GM23338 (cell line): Measurements from ENCODE around the gene UIMC1. TPM values are rescaled to one million over a fixed set of nuclear protein-coding genes. Genes with fewer than 3 reads are reported as not detected.

Experiments
- ATAC-seq: fragments of 200-7000 bp; cut with Tn5 transposase; 3 replicates; pipeline ENCODE4 v1.9.1; 2020
- DNase-seq: peaks from one replicate; pipeline ENCODE4 v3.0.0-alpha.2; 2015; ENCODE audit warnings: low spot score
- H2AFZ ChIP-seq: fragments of 200-600 bp; sonication (generic); 2 replicates; pipeline ENCODE4 v1.8.0; 2016; ENCODE audit warnings: antibody characterized with exemption, mild to moderate bottlenecking, moderate library complexity
- H3F3A ChIP-seq: fragments of 200-600 bp; sonication (generic); replicated peaks from 2 replicates; pipeline ENCODE4 v1.8.0; 2017; ENCODE audit warnings: antibody characterized with exemption, mixed run types, low read depth
- H3K27ac ChIP-seq: fragments of 200-600 bp; sonication (generic); 2 replicates; pipeline ENCODE4 v1.6.1; 2016; ENCODE audit warnings: low read depth
- H3K27me3 ChIP-seq: fragments of 200-600 bp; sonication (generic); 2 replicates; pipeline ENCODE4 v1.8.0; 2016; ENCODE audit warnings: mild to moderate bottlenecking, mixed run types, moderate library complexity; ENCODE audit not compliant: insufficient read depth
- H3K36me3 ChIP-seq: fragments of 200-600 bp; sonication (generic); 2 replicates; pipeline ENCODE4 v1.8.0; 2016; ENCODE audit warnings: mild to moderate bottlenecking; ENCODE audit not compliant: insufficient read depth
- H3K4me1 ChIP-seq: fragments of 200-600 bp; sonication (generic); 2 replicates; pipeline ENCODE4 v1.8.0; 2016; ENCODE audit warnings: mild to moderate bottlenecking, moderate library complexity; ENCODE audit not compliant: insufficient read depth
- H3K4me2 ChIP-seq: fragments of 200-600 bp; sonication (generic); 2 replicates; pipeline ENCODE4 v1.7.1; 2017; ENCODE audit warnings: mixed run types
- H3K4me3 ChIP-seq: fragments of 200-600 bp; sonication (generic); 2 replicates; pipeline ENCODE4 v1.6.1; 2016; ENCODE audit warnings: mixed run types
- H3K79me2 ChIP-seq: fragments of 200-600 bp; sonication (generic); replicated peaks from 2 replicates; pipeline ENCODE4 v1.8.0; 2017; ENCODE audit warnings: mild to moderate bottlenecking; ENCODE audit not compliant: insufficient read depth
- H3K9me2 ChIP-seq: fragments of 200-600 bp; sonication (generic); 2 replicates; pipeline ENCODE4 v1.8.0; 2017; ENCODE audit not compliant: insufficient read depth
- H4K20me1 ChIP-seq: fragments of 200-600 bp; sonication (generic); replicated peaks from 2 replicates; pipeline ENCODE4 v1.8.0; 2017; ENCODE audit warnings: mild to moderate bottlenecking; ENCODE audit not compliant: insufficient read depth
- H3K27ac Mint-ChIP-seq: 2 replicates; pipeline ENCODE4 v1.8.0; 2020; ENCODE audit warnings: inconsistent platforms, mild to moderate bottlenecking, moderate library complexity, mixed read lengths
- H3K27me3 Mint-ChIP-seq: 3 replicates; pipeline ENCODE4 v1.8.0; 2022; ENCODE audit warnings: low read depth, mild to moderate bottlenecking, moderate library complexity, mixed read lengths, inconsistent platforms; ENCODE audit not compliant: insufficient read depth, poor library complexity
- H3K36me3 Mint-ChIP-seq: 3 replicates; pipeline ENCODE4 v1.8.0; 2021; ENCODE audit warnings: low read depth, mild to moderate bottlenecking, inconsistent platforms, moderate library complexity, mixed read lengths
- H3K4me1 Mint-ChIP-seq: 3 replicates; pipeline ENCODE4 v1.8.0; 2020; ENCODE audit warnings: mild to moderate bottlenecking, inconsistent platforms, mixed read lengths
- H3K4me3 Mint-ChIP-seq: 3 replicates; pipeline ENCODE4 v1.8.0; 2021; ENCODE audit warnings: moderate library complexity, mild to moderate bottlenecking, inconsistent platforms, mixed read lengths
- H3K9me3 Mint-ChIP-seq: 3 replicates; pipeline ENCODE4 v1.8.0; 2020; ENCODE audit warnings: moderate library complexity, mild to moderate bottlenecking, inconsistent platforms, mixed read lengths
- ETS1 ChIP-seq: IDR thresholded peaks from 2 replicates; pipeline ENCODE4 v1.6.1; 2016; ENCODE audit warnings: antibody characterized with exemption
- EZH2 ChIP-seq: fragments of 200-600 bp; sonication (generic); IDR thresholded peaks from one replicate; pipeline ENCODE4 v1.8.0; 2017; ENCODE audit warnings: antibody characterized with exemption, mild to moderate bottlenecking, low read depth; ENCODE audit not compliant: unreplicated experiment
- EZH2phosphoT487 ChIP-seq: fragments of 200-600 bp; sonication (generic); IDR thresholded peaks from one replicate; pipeline ENCODE4 v1.8.1; 2018; ENCODE audit warnings: antibody characterized with exemption; ENCODE audit not compliant: unreplicated experiment
- NANOG ChIP-seq: IDR thresholded peaks from 2 replicates; pipeline ENCODE4 v1.6.1; 2016; ENCODE audit warnings: antibody characterized with exemption, borderline replicate concordance
- POLR2AphosphoS5 ChIP-seq: IDR thresholded peaks from 2 replicates; pipeline ENCODE4 v1.6.1; 2016; ENCODE audit warnings: antibody characterized with exemption, low read depth
- polyA plus RNA-seq: library from polyadenylated mRNA; unstranded; fragments of >200 nt; fragmentation: Nextera tagmentation; extraction: Ambion mirVana; gene quantifications from 2 replicates; pipeline ENCODE4 v1.2.1, GENCODE V29; 2016
- total RNA-seq: library from RNA; depleted of rRNA; stranded (reverse); fragments of >200 nt; shearing (Covaris generic); gene quantifications from 2 replicates; pipeline ENCODE4 v1.2.3, GENCODE V29; 2014
- TF ChIP-seq, protein P1 (sequence below): fragments of 250-450 bp; sonication (Bioruptor Pico); IDR thresholded peaks from 2 replicates; pipeline ENCODE4 v1.5.0; 2020; ENCODE audit warnings: mild to moderate bottlenecking, moderate library complexity
- TF ChIP-seq, protein P2 (sequence below): IDR thresholded peaks from one replicate; pipeline ENCODE4 v1.6.1; 2018; ENCODE audit warnings: antibody characterized with exemption; ENCODE audit not compliant: unreplicated experiment

UIMC1 gene
- total and polyA plus RNA-seq, 2 experiments from 2014 or later = 36.4 to 40.1 TPM

DNA sequence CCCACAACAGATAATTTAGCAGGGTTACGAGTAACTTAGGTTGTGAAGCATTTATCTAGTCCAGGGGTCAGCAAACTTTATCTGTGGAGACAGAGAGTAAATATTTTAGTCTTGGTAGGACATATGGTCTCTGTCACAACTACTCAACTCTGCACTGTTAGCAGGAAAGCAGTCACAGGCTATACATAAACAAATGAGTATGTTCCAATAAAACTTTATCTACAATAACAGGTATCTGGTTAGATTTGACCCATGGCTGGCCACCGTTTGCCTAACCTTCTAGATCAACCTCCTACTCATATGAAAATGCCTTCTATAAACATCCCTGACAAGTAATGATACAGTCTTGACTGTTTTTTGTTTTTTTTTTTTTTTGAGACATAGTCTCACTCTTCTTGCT is 94.5 kb downstream of the UIMC1 start:
- Histone ChIP-seq H3K4me1 (no peaks in the 10 kb centered on the region), H3F3A (no peaks in the 10 kb centered on the region; the same call in 1 of the 2 replicates), H3K36me3 (peaks cover 9% of the 10 kb centered on the region), H3K9me2 (no peaks in the 10 kb centered on the region), H4K20me1 (no peaks in the 10 kb centered on the region; the same call in none of the 2 replicates), H3K4me3 (no peak overlapping the region), H3K4me2 (no peak overlapping the region), H3K27ac (no peak overlapping the region), H2AFZ (no peak overlapping the region), H3K79me2 (0 out of 2 replicates have a peak, but pooled peaks cover 3% of the 10 kb centered on the region), H3K27me3 (no peaks in the 10 kb centered on the region)
- Mint-ChIP-seq H3K9me3 (no peaks in the 10 kb centered on the region), H3K4me3 (no peak overlapping the region), H3K36me3 (peaks cover 13% of the 10 kb centered on the region), H3K27me3 (peaks cover 2% of the 10 kb centered on the region), H3K4me1 (peaks cover 6% of the 10 kb centered on the region), H3K27ac (no peak overlapping the region)
- DNase-seq (no peak), ATAC-seq (no peak)
- TF ChIP-seq ETS1 (no peak), EZH2phosphoT487 (no peak), POLR2AphosphoS5 (no peak), NANOG (no peak), EZH2 (no peak)
- TF ChIP-seq, protein P1, sequence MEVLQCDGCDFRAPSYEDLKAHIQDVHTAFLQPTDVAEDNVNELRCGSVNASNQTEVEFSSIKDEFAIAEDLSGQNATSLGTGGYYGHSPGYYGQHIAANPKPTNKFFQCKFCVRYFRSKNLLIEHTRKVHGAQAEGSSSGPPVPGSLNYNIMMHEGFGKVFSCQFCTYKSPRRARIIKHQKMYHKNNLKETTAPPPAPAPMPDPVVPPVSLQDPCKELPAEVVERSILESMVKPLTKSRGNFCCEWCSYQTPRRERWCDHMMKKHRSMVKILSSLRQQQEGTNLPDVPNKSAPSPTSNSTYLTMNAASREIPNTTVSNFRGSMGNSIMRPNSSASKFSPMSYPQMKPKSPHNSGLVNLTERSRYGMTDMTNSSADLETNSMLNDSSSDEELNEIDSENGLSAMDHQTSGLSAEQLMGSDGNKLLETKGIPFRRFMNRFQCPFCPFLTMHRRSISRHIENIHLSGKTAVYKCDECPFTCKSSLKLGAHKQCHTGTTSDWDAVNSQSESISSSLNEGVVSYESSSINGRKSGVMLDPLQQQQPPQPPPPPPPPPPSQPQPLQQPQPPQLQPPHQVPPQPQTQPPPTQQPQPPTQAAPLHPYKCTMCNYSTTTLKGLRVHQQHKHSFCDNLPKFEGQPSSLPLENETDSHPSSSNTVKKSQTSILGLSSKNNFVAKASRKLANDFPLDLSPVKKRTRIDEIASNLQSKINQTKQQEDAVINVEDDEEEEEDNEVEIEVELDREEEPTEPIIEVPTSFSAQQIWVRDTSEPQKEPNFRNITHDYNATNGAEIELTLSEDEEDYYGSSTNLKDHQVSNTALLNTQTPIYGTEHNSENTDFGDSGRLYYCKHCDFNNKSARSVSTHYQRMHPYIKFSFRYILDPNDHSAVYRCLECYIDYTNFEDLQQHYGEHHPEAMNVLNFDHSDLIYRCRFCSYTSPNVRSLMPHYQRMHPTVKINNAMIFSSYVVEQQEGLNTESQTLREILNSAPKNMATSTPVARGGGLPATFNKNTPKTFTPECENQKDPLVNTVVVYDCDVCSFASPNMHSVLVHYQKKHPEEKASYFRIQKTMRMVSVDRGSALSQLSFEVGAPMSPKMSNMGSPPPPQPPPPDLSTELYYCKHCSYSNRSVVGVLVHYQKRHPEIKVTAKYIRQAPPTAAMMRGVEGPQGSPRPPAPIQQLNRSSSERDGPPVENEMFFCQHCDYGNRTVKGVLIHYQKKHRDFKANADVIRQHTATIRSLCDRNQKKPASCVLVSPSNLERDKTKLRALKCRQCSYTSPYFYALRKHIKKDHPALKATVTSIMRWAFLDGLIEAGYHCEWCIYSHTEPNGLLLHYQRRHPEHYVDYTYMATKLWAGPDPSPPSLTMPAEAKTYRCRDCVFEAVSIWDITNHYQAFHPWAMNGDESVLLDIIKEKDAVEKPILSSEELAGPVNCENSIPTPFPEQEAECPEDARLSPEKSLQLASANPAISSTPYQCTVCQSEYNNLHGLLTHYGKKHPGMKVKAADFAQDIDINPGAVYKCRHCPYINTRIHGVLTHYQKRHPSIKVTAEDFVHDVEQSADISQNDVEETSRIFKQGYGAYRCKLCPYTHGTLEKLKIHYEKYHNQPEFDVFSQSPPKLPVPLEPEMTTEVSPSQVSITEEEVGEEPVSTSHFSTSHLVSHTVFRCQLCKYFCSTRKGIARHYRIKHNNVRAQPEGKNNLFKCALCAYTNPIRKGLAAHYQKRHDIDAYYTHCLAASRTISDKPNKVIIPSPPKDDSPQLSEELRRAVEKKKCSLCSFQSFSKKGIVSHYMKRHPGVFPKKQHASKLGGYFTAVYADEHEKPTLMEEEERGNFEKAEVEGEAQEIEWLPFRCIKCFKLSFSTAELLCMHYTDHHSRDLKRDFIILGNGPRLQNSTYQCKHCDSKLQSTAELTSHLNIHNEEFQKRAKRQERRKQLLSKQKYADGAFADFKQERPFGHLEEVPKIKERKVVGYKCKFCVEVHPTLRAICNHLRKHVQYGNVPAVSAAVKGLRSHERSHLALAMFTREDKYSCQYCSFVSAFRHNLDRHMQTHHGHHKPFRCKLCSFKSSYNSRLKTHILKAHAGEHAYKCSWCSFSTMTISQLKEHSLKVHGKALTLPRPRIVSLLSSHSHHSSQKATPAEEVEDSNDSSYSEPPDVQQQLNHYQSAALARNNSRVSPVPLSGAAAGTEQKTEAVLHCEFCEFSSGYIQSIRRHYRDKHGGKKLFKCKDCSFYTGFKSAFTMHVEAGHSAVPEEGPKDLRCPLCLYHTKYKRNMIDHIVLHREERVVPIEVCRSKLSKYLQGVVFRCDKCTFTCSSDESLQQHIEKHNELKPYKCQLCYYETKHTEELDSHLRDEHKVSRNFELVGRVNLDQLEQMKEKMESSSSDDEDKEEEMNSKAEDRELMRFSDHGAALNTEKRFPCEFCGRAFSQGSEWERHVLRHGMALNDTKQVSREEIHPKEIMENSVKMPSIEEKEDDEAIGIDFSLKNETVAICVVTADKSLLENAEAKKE (CRISPR knock-in tag) = no peak
- TF ChIP-seq, protein P2, sequence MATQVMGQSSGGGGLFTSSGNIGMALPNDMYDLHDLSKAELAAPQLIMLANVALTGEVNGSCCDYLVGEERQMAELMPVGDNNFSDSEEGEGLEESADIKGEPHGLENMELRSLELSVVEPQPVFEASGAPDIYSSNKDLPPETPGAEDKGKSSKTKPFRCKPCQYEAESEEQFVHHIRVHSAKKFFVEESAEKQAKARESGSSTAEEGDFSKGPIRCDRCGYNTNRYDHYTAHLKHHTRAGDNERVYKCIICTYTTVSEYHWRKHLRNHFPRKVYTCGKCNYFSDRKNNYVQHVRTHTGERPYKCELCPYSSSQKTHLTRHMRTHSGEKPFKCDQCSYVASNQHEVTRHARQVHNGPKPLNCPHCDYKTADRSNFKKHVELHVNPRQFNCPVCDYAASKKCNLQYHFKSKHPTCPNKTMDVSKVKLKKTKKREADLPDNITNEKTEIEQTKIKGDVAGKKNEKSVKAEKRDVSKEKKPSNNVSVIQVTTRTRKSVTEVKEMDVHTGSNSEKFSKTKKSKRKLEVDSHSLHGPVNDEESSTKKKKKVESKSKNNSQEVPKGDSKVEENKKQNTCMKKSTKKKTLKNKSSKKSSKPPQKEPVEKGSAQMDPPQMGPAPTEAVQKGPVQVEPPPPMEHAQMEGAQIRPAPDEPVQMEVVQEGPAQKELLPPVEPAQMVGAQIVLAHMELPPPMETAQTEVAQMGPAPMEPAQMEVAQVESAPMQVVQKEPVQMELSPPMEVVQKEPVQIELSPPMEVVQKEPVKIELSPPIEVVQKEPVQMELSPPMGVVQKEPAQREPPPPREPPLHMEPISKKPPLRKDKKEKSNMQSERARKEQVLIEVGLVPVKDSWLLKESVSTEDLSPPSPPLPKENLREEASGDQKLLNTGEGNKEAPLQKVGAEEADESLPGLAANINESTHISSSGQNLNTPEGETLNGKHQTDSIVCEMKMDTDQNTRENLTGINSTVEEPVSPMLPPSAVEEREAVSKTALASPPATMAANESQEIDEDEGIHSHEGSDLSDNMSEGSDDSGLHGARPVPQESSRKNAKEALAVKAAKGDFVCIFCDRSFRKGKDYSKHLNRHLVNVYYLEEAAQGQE = no peak
